ENCODE measurements around the gene ADORA2A. TPM values are rescaled to one million over a fixed set of nuclear protein-coding genes. Genes with fewer than 3 reads are reported as not detected.

The ADORA2A gene
- total and polyA plus RNA-seq, 2 experiments from 2014 or later, result 0.54 to 0.64 TPM

DNA sequence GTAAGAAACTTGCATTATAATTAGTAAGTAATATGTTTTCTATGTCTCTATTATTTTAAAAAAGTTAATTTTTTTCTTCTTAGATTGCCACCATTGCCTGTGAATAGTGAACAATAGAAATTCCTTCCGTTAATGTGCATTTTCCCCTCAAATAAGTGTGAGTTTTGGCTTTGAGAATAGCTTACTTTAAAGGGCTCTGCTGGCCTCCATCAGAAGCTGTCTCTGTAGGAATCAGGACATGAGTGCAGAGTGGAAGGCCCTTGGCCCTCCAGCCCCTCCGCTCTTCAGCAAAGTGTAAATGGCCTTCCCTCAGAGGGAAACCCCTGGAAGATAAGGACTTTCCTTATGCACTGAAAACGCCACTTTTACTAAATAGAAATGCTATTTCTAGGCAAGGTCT lies 24.1 kb upstream of the ADORA2A start:
- no peak for TF ChIP-seq EZH2phosphoT487 (IDR thresholded peaks at IDR 0.05; ENCODE audit: insufficient read depth, low read depth)
- no peak for TF ChIP-seq EZH2 (IDR thresholded peaks at IDR 0.05; ENCODE audit: insufficient read depth, poor library complexity, severe bottlenecking)
- H3K4me3 ChIP-seq, result no peak overlapping the region
- H2AFZ ChIP-seq, result no peak overlapping the region
- no peak for DNase-seq
- no peaks in the 10 kb centered on the region for H4K20me1 ChIP-seq (ENCODE audit: insufficient read depth)
- H3K4me2 ChIP-seq (ENCODE audit: unreplicated experiment), result peak overlapping the region; percentile 38
- H3F3A ChIP-seq (ENCODE audit: insufficient read depth), result peaks cover 21% of the 10 kb centered on the region
- peaks cover 29% of the 10 kb centered on the region for H3K4me1 ChIP-seq (ENCODE audit: insufficient read depth)
- no peak overlapping the region for H3K27ac ChIP-seq
- H3K36me3 ChIP-seq (ENCODE audit: low read depth), result peaks cover 5% of the 10 kb centered on the region; the same call in 1 of the 2 replicates
- no peaks in the 10 kb centered on the region for H3K9me3 ChIP-seq (ENCODE audit: low read depth)
- 97 to 100% methylated on average over 3 of the region's 3 CpGs for WGBS, 2 experiments (ENCODE audit: low coverage in 1 of 2, low lambda C conversion rate in 2 of 2, missing lambda C conversion rate in 2 of 2)
- H3K79me2 ChIP-seq (ENCODE audit: insufficient read depth), result peaks cover 12% of the 10 kb centered on the region; the same call in 1 of the 2 replicates
- no peaks in the 10 kb centered on the region for H3K9me2 ChIP-seq (ENCODE audit: insufficient read depth)
- in situ Hi-C loops (cut with MboI), result no loop called here
- no peak overlapping the region for H3K9ac ChIP-seq
- no peaks in the 10 kb centered on the region for H3K27me3 ChIP-seq (replicated peaks; ENCODE audit: insufficient read depth)

- Histone ChIP-seq H3K27ac (no peak overlapping the region), H3K27me3 (replicated peaks; ENCODE audit: insufficient read depth) (no peaks in the 10 kb centered on the region), H3F3A (ENCODE audit: insufficient read depth) (peaks cover 21% of the 10 kb centered on the region), H3K4me1 (ENCODE audit: insufficient read depth) (peaks cover 29% of the 10 kb centered on the region), H4K20me1 (ENCODE audit: insufficient read depth) (no peaks in the 10 kb centered on the region), H3K9ac (no peak overlapping the region), H3K4me3 (no peak overlapping the region), H2AFZ (no peak overlapping the region), H3K9me3 (ENCODE audit: low read depth) (no peaks in the 10 kb centered on the region), H3K9me2 (ENCODE audit: insufficient read depth) (no peaks in the 10 kb centered on the region), H3K4me2 (ENCODE audit: unreplicated experiment) (no peak overlapping the region), H3K36me3 (ENCODE audit: low read depth) (no peaks in the 10 kb centered on the region), H3K79me2 (ENCODE audit: insufficient read depth) (peaks cover 12% of the 10 kb centered on the region; the same call in 1 of the 2 replicates)
- no peak for DNase-seq
- no peak for TF ChIP-seq EZH2phosphoT487 (IDR thresholded peaks at IDR 0.05; ENCODE audit: insufficient read depth, low read depth)
- in situ Hi-C loops (cut with MboI), result no loop called here
- 90% methylated on average over 9 of the region's 9 CpGs for WGBS, 2 experiments (ENCODE audit: low coverage in 1 of 2, low lambda C conversion rate in 2 of 2, missing lambda C conversion rate in 2 of 2)
Observed at GRCh38 chr22:24404561-24405275, 22.7 kb upstream of the ADORA2A start.

- Histone ChIP-seq H3K79me2 (ENCODE audit: insufficient read depth) (peaks cover 12% of the 10 kb centered on the region; the same call in 1 of the 2 replicates), H3K9me2 (ENCODE audit: insufficient read depth) (no peaks in the 10 kb centered on the region), H3K27ac (no peak overlapping the region), H3K4me3 (no peak overlapping the region), H3K27me3 (replicated peaks; ENCODE audit: insufficient read depth) (no peaks in the 10 kb centered on the region), H2AFZ (no peak overlapping the region), H4K20me1 (ENCODE audit: insufficient read depth) (no peaks in the 10 kb centered on the region), H3K36me3 (ENCODE audit: low read depth) (no peaks in the 10 kb centered on the region), H3K9me3 (ENCODE audit: low read depth) (no peaks in the 10 kb centered on the region), H3F3A (ENCODE audit: insufficient read depth) (peaks cover 14% of the 10 kb centered on the region), H3K9ac (no peak overlapping the region), H3K4me1 (ENCODE audit: insufficient read depth) (peaks cover 23% of the 10 kb centered on the region), H3K4me2 (ENCODE audit: unreplicated experiment) (no peak overlapping the region)
- DNase-seq, result no peak
- WGBS, 2 experiments (ENCODE audit: low coverage in 1 of 2, low lambda C conversion rate in 2 of 2, missing lambda C conversion rate in 2 of 2), result 91 to 94% methylated on average over 10 to 12 of the region's 12 CpGs
- TF ChIP-seq EZH2phosphoT487 (IDR thresholded peaks at IDR 0.05; ENCODE audit: insufficient read depth, low read depth), result no peak
- TF ChIP-seq EZH2 (IDR thresholded peaks at IDR 0.05; ENCODE audit: insufficient read depth, poor library complexity, severe bottlenecking), result no peak
- in situ Hi-C loops (cut with MboI), result no loop called here
Observed at GRCh38 chr22:24405631-24406321, 21.6 kb upstream of the ADORA2A start.

DNA sequence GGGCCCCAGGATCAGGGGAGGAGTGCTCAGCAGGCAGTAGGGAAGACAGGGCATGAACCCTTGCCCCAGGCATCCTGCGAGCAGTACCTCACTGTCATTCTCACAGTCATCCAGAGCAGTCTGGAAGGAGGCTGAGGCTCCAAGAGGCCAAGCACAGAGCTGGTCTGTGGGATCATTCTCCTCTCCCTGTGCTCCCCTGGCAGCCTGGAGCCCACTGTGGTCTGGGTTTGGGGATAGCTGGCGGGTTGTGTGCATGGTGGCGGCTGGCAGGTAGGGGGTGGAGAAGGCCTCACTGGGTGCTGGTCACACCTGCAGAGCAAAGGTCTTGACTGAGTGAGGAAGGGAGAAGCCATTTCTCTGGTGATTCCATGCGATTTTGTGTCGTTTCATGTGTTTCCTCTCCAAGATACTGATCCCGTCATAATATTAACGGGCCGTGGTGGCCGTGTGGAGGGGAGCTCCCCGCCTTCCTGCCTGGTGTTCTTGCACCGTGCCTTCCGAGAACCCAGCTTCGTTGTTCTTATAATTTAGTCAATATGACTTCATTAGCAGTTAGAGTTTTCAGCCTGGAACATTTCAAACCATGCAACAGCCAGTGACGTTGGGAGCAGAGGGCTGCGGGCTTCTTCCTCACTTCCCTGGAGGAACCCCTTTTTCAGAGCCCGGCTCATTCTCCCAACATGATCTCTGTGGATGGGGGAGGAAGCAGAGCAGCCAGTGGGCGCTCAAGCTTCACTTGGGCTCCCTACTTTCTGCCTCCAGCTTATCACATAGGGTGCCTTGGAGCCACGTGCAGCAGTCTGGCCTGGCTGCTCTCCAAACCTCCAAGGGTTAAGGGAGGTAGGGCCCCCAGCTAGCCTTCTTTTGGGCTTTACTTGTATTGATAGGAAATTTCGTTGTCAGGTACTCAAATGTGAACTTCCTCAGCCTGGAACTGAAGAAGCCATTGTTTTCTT lies 20.8 kb upstream of the ADORA2A start:
- H4K20me1 ChIP-seq (ENCODE audit: insufficient read depth), result no peaks in the 10 kb centered on the region
- no peaks in the 10 kb centered on the region for H3K9me2 ChIP-seq (ENCODE audit: insufficient read depth)
- no peak overlapping the region for H2AFZ ChIP-seq
- peaks cover 10% of the 10 kb centered on the region; the same call in 1 of the 2 replicates for H3F3A ChIP-seq (ENCODE audit: insufficient read depth)
- in situ Hi-C loops (cut with MboI), result no loop called here
- 84 to 85% methylated on average over 19 of the region's 19 CpGs for WGBS, 2 experiments (ENCODE audit: low coverage in 1 of 2, low lambda C conversion rate in 2 of 2, missing lambda C conversion rate in 2 of 2)
- H3K4me3 ChIP-seq, result no peak overlapping the region
- H3K4me1 ChIP-seq (ENCODE audit: insufficient read depth), result peaks cover 17% of the 10 kb centered on the region
- H3K36me3 ChIP-seq (ENCODE audit: low read depth), result no peaks in the 10 kb centered on the region
- TF ChIP-seq EZH2 (IDR thresholded peaks at IDR 0.05; ENCODE audit: insufficient read depth, poor library complexity, severe bottlenecking) (no peak), EZH2phosphoT487 (IDR thresholded peaks at IDR 0.05; ENCODE audit: insufficient read depth, low read depth) (no peak)
- H3K27ac ChIP-seq, result no peak overlapping the region
- H3K79me2 ChIP-seq (ENCODE audit: insufficient read depth), result peaks cover 12% of the 10 kb centered on the region; the same call in 1 of the 2 replicates
- no peaks in the 10 kb centered on the region for H3K27me3 ChIP-seq (replicated peaks; ENCODE audit: insufficient read depth)
- no peaks in the 10 kb centered on the region for H3K9me3 ChIP-seq (ENCODE audit: low read depth)
- no peak overlapping the region for H3K4me2 ChIP-seq (ENCODE audit: unreplicated experiment)
- no peak overlapping the region for H3K9ac ChIP-seq
- no peak for DNase-seq
